ENCODE data around the gene FBXL17.

DNA sequence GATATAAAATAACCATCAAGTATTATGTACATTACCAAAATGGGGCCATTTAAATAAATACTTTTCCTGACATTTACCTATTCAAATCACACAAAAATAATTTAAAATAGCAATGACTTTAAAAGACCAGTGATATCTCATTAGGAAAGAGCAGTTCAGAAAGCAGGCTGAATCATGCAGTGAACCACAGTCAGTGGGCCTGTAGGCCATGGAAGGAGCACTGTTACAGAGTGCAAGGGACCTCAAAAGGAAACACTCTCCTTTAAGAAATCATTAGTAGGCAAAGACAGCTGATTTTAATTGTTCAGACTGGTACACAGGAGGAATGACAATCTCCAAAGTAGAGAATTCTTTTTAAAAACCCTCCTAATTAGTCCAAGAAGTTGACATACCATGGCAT lies 427.6 kb downstream of the FBXL17 start:
- TF ChIP-seq HMGXB4 (CRISPR knock-in tag; IDR thresholded peaks at IDR 0.05), result no peak
- TF ChIP-seq, protein P1, sequence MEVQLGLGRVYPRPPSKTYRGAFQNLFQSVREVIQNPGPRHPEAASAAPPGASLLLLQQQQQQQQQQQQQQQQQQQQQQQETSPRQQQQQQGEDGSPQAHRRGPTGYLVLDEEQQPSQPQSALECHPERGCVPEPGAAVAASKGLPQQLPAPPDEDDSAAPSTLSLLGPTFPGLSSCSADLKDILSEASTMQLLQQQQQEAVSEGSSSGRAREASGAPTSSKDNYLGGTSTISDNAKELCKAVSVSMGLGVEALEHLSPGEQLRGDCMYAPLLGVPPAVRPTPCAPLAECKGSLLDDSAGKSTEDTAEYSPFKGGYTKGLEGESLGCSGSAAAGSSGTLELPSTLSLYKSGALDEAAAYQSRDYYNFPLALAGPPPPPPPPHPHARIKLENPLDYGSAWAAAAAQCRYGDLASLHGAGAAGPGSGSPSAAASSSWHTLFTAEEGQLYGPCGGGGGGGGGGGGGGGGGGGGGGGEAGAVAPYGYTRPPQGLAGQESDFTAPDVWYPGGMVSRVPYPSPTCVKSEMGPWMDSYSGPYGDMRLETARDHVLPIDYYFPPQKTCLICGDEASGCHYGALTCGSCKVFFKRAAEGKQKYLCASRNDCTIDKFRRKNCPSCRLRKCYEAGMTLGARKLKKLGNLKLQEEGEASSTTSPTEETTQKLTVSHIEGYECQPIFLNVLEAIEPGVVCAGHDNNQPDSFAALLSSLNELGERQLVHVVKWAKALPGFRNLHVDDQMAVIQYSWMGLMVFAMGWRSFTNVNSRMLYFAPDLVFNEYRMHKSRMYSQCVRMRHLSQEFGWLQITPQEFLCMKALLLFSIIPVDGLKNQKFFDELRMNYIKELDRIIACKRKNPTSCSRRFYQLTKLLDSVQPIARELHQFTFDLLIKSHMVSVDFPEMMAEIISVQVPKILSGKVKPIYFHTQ (CRISPR knock-in tag; IDR thresholded peaks at IDR 0.05), result no peak
- TF ChIP-seq CTCF (IDR thresholded peaks at IDR 0.05), result no peak
- TF ChIP-seq GABPB1 (CRISPR knock-in tag; IDR thresholded peaks at IDR 0.05), result no peak

Data from WTC11 (cell line).